ENCODE measurements around the gene DLK1.

DNA sequence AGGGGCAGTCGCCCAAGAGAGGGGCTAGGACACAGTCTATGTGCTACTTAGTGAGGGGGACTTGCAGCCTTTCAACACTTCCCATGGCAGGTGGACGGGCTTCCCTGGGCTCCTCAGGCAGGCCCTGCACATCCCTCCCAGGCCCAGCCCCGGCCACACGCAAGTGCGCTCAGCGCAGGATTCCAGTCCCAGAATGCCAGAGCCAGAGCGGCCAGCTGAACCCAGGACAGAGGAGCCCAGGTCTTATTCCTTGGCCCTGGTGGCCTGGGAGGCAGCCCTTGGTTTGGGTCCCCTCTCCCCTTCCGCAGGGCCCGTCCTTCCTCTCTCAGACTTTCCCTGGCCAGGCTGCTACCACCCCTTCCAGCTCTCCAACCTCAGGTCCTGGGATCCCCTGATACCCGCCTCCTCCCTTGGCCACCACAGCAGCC is 12.0 kb downstream of the DLK1 start:
- TF ChIP-seq, protein P1, sequence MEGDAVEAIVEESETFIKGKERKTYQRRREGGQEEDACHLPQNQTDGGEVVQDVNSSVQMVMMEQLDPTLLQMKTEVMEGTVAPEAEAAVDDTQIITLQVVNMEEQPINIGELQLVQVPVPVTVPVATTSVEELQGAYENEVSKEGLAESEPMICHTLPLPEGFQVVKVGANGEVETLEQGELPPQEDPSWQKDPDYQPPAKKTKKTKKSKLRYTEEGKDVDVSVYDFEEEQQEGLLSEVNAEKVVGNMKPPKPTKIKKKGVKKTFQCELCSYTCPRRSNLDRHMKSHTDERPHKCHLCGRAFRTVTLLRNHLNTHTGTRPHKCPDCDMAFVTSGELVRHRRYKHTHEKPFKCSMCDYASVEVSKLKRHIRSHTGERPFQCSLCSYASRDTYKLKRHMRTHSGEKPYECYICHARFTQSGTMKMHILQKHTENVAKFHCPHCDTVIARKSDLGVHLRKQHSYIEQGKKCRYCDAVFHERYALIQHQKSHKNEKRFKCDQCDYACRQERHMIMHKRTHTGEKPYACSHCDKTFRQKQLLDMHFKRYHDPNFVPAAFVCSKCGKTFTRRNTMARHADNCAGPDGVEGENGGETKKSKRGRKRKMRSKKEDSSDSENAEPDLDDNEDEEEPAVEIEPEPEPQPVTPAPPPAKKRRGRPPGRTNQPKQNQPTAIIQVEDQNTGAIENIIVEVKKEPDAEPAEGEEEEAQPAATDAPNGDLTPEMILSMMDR (IDR thresholded peaks at IDR 0.05): no peak
- TF ChIP-seq POLR2A (IDR thresholded peaks at IDR 0.05): no peak
- TF ChIP-seq EP300 (IDR thresholded peaks at IDR 0.05): no peak
